WTC11 (cell line): ENCODE results near the gene MOSPD3. TPM values are rescaled to one million over a fixed set of nuclear protein-coding genes. Genes with fewer than 3 reads are reported as not detected.

Experiments
- ATAC-seq: fragments of 200-7000 bp; cut with Tn5 transposase; 2 replicates; pipeline ENCODE4 v1.10.0; 2021; ENCODE audit warnings: mild to moderate bottlenecking, moderate library complexity
- CTCF ChIA-PET: fragments of 300-600 bp; sonication (Branson Sonifier 250); formaldehyde crosslinking; loops from one replicate; lab custom pipeline; 2021; ENCODE audit warnings: antibody characterized with exemption; lab: Charles Lee
- POLR2A ChIA-PET: fragments of 350-600 bp; sonication (Branson Sonifier 250); formaldehyde crosslinking; loops from one replicate; lab custom pipeline; 2021; ENCODE audit warnings: antibody characterized with exemption; lab: Charles Lee
- DNase-seq: peaks from one replicate; pipeline ENCODE4 v3.0.0; 2021; ENCODE audit warnings: low spot score
- H3K27ac Mint-ChIP-seq: 2 replicates; pipeline ENCODE4 v1.8.0; 2021; ENCODE audit warnings: mixed read lengths
- H3K27me3 Mint-ChIP-seq: 2 replicates; pipeline ENCODE4 v1.8.0; 2021; ENCODE audit warnings: low read depth, mild to moderate bottlenecking, moderate library complexity, mixed read lengths
- H3K36me3 Mint-ChIP-seq: 2 replicates; pipeline ENCODE4 v1.8.0; 2021; ENCODE audit warnings: mixed read lengths
- H3K4me1 Mint-ChIP-seq: 2 replicates; pipeline ENCODE4 v1.8.0; 2022; ENCODE audit warnings: mixed read lengths
- H3K4me3 Mint-ChIP-seq: 2 replicates; pipeline ENCODE4 v1.8.0; 2021; ENCODE audit warnings: mild to moderate bottlenecking, moderate library complexity, mixed read lengths
- H3K9me3 Mint-ChIP-seq: 2 replicates; pipeline ENCODE4 v1.8.0; 2021; ENCODE audit warnings: mixed read lengths
- CREM ChIP-seq: sonication (generic); formaldehyde crosslinking; IDR thresholded peaks from 2 replicates; pipeline ENCODE4 v1.8.1; 2022; ENCODE audit warnings: mild to moderate bottlenecking, missing genetic modification reagents, moderate library complexity
- ELF4 ChIP-seq: sonication (generic); formaldehyde crosslinking; IDR thresholded peaks from 2 replicates; pipeline ENCODE4 v1.8.1; 2022; ENCODE audit warnings: low read depth, mild to moderate bottlenecking, moderate library complexity, missing genetic modification reagents
- IRF2 ChIP-seq: sonication (generic); formaldehyde crosslinking; IDR thresholded peaks from 2 replicates; pipeline ENCODE4 v1.8.0; 2022; ENCODE audit warnings: low read depth, missing genetic modification reagents, borderline replicate concordance
- KAT7 ChIP-seq: sonication (generic); formaldehyde crosslinking; IDR thresholded peaks from 2 replicates; pipeline ENCODE4 v1.8.1; 2023; ENCODE audit warnings: missing genetic modification reagents, mild to moderate bottlenecking, borderline replicate concordance
- MXD4 ChIP-seq: fragments of 250-450 bp; sonication (Bioruptor Pico); IDR thresholded peaks from 2 replicates; pipeline ENCODE4 v1.8.0; 2021; ENCODE audit warnings: mild to moderate bottlenecking, moderate library complexity, borderline replicate concordance
- NFATC4 ChIP-seq: fragments of 250-450 bp; sonication (Bioruptor Pico); IDR thresholded peaks from 2 replicates; pipeline ENCODE4 v1.9.0; 2021; ENCODE audit warnings: mild to moderate bottlenecking
- TCF7 ChIP-seq: sonication (generic); formaldehyde crosslinking; IDR thresholded peaks from 2 replicates; pipeline ENCODE4 v1.8.0; 2022; ENCODE audit warnings: mild to moderate bottlenecking, low read depth, missing genetic modification reagents, moderate library complexity
- TP53 ChIP-seq: sonication (generic); formaldehyde crosslinking; IDR thresholded peaks from 2 replicates; pipeline ENCODE4 v1.8.1; 2023; ENCODE audit warnings: mild to moderate bottlenecking, missing genetic modification reagents
- ZNF671 ChIP-seq: fragments of 250-450 bp; sonication (Bioruptor Pico); IDR thresholded peaks from 2 replicates; pipeline ENCODE4 v1.8.0; 2021; ENCODE audit warnings: mild to moderate bottlenecking
- total RNA-seq: library from RNA; stranded (reverse); gene quantifications from 3 replicates; pipeline ENCODE4 v1.2.3, GENCODE V29; 2021
- TF ChIP-seq, protein P1 (sequence below): sonication (generic); formaldehyde crosslinking; conservative IDR thresholded peaks from 2 replicates; pipeline ENCODE4 v1.8.1; 2023; ENCODE audit warnings: mild to moderate bottlenecking, low read depth, missing genetic modification reagents, moderate library complexity
- TF ChIP-seq, protein P2 (sequence below): fragments of 250-450 bp; sonication (Bioruptor Pico); IDR thresholded peaks from 2 replicates; pipeline ENCODE4 v1.8.0; 2021; ENCODE audit warnings: mild to moderate bottlenecking
- TF ChIP-seq, protein P3 (sequence below): sonication (generic); formaldehyde crosslinking; IDR thresholded peaks from 2 replicates; pipeline ENCODE4 v1.8.1; 2023; ENCODE audit warnings: mild to moderate bottlenecking, missing genetic modification reagents, moderate library complexity
- TF ChIP-seq, protein P4 (sequence below): sonication (generic); formaldehyde crosslinking; IDR thresholded peaks from 2 replicates; pipeline ENCODE4 v1.8.0; 2022; ENCODE audit warnings: mild to moderate bottlenecking, missing genetic modification reagents
- TF ChIP-seq, protein P5 (sequence below): fragments of 250-450 bp; sonication (Bioruptor Pico); IDR thresholded peaks from 2 replicates; pipeline ENCODE4 v1.9.0; 2021; ENCODE audit warnings: mild to moderate bottlenecking, borderline replicate concordance

The MOSPD3 gene
- total RNA-seq, 1 experiment from 2014 or later, result 21.9 TPM

DNA sequence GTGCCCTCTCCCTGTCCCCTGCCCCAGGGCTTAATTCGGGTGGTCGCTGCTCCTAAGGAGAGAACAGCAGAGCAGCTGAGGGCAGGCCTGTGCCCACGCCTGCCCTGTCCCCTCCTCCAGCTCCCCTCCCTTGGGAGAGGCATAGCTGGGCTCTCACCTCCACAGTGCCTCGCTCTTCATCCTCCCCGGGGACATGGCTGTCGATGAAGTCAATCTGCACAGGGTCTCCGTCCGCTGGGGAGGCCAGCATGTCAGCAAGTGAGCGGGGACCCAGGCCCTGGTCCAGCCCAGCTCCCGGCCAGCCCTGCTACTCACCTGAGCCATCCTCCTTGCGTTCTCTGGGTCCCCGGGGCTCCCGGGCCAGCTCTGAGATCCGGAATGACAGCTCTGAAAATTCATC is 34.8 kb upstream of the MOSPD3 start (continued):
- TF ChIP-seq IRF2 (CRISPR knock-in tag), result no peak
- TF ChIP-seq MXD4 (CRISPR knock-in tag), result no peak

DNA sequence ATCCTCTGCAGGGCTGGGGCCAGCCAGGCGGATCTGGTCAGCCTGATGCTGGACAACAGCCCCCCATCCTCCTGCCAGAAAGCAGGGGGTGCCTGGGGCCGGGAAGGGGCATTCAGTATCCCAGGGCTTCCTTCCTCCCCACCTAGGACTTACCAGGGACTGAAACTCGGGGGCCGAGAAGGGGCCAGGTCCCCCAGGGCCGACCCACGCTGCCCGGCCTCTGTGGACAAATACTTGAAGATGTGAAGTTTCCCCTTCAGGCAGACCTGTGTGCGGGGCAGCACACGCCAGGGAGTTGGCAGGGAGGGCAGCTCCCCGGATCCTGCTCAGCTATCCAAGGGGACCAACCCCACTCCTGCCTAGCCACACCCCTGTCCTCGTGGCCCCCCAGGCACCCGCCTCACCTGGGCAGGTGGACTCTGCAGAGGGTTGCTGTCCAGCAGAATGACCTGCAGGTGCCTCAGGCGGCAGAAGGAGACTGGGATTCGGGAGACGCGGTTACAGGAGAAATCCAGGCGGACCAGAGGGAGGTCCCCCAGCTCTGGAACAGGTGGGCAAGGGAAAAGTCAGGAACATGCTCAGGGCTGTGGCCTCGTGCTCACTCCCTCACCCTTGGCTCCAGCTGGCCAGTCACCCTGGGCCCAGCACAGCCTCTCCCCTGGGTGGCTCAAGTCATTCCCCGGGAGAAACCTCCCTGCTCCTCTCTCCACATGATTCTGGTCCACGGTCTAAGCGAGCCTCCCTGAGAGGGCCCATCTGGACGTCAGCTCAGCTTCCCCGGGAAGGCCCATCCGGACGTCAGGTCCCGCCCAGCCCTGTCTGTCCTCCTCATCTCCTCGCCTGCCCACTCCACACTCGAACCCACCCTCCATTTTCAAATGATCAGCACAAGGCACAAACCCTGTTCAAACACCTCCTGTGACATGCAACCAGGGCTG is 33.8 kb upstream of the MOSPD3 start:
- Mint-ChIP-seq H3K27ac (no peak overlapping the region), H3K4me1 (peaks cover 9% of the 10 kb centered on the region), H3K27me3 (no peaks in the 10 kb centered on the region), H3K9me3 (no peaks in the 10 kb centered on the region), H3K4me3 (no peak overlapping the region), H3K36me3 (peaks cover 7% of the 10 kb centered on the region; the same call in 1 of the 2 replicates)
- TF ChIP-seq, protein P1, sequence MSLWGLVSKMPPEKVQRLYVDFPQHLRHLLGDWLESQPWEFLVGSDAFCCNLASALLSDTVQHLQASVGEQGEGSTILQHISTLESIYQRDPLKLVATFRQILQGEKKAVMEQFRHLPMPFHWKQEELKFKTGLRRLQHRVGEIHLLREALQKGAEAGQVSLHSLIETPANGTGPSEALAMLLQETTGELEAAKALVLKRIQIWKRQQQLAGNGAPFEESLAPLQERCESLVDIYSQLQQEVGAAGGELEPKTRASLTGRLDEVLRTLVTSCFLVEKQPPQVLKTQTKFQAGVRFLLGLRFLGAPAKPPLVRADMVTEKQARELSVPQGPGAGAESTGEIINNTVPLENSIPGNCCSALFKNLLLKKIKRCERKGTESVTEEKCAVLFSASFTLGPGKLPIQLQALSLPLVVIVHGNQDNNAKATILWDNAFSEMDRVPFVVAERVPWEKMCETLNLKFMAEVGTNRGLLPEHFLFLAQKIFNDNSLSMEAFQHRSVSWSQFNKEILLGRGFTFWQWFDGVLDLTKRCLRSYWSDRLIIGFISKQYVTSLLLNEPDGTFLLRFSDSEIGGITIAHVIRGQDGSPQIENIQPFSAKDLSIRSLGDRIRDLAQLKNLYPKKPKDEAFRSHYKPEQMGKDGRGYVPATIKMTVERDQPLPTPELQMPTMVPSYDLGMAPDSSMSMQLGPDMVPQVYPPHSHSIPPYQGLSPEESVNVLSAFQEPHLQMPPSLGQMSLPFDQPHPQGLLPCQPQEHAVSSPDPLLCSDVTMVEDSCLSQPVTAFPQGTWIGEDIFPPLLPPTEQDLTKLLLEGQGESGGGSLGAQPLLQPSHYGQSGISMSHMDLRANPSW (CRISPR knock-in tag), result no peak
- TF ChIP-seq, protein P2, sequence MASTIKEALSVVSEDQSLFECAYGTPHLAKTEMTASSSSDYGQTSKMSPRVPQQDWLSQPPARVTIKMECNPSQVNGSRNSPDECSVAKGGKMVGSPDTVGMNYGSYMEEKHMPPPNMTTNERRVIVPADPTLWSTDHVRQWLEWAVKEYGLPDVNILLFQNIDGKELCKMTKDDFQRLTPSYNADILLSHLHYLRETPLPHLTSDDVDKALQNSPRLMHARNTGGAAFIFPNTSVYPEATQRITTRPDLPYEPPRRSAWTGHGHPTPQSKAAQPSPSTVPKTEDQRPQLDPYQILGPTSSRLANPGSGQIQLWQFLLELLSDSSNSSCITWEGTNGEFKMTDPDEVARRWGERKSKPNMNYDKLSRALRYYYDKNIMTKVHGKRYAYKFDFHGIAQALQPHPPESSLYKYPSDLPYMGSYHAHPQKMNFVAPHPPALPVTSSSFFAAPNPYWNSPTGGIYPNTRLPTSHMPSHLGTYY (CRISPR knock-in tag), result no peak
- TF ChIP-seq ZNF671 (no peak), CREM (CRISPR knock-in tag) (no peak), KAT7 (CRISPR knock-in tag) (no peak), TCF7 (CRISPR knock-in tag) (no peak), TP53 (CRISPR knock-in tag) (no peak), MXD4 (CRISPR knock-in tag) (no peak), NFATC4 (CRISPR knock-in tag) (no peak), ELF4 (CRISPR knock-in tag) (no peak)
- TF ChIP-seq, protein P3, sequence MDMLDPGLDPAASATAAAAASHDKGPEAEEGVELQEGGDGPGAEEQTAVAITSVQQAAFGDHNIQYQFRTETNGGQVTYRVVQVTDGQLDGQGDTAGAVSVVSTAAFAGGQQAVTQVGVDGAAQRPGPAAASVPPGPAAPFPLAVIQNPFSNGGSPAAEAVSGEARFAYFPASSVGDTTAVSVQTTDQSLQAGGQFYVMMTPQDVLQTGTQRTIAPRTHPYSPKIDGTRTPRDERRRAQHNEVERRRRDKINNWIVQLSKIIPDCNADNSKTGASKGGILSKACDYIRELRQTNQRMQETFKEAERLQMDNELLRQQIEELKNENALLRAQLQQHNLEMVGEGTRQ (CRISPR knock-in tag), result no peak
- TF ChIP-seq, protein P4, sequence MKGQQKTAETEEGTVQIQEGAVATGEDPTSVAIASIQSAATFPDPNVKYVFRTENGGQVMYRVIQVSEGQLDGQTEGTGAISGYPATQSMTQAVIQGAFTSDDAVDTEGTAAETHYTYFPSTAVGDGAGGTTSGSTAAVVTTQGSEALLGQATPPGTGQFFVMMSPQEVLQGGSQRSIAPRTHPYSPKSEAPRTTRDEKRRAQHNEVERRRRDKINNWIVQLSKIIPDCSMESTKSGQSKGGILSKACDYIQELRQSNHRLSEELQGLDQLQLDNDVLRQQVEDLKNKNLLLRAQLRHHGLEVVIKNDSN, result no peak
- TF ChIP-seq, protein P5, sequence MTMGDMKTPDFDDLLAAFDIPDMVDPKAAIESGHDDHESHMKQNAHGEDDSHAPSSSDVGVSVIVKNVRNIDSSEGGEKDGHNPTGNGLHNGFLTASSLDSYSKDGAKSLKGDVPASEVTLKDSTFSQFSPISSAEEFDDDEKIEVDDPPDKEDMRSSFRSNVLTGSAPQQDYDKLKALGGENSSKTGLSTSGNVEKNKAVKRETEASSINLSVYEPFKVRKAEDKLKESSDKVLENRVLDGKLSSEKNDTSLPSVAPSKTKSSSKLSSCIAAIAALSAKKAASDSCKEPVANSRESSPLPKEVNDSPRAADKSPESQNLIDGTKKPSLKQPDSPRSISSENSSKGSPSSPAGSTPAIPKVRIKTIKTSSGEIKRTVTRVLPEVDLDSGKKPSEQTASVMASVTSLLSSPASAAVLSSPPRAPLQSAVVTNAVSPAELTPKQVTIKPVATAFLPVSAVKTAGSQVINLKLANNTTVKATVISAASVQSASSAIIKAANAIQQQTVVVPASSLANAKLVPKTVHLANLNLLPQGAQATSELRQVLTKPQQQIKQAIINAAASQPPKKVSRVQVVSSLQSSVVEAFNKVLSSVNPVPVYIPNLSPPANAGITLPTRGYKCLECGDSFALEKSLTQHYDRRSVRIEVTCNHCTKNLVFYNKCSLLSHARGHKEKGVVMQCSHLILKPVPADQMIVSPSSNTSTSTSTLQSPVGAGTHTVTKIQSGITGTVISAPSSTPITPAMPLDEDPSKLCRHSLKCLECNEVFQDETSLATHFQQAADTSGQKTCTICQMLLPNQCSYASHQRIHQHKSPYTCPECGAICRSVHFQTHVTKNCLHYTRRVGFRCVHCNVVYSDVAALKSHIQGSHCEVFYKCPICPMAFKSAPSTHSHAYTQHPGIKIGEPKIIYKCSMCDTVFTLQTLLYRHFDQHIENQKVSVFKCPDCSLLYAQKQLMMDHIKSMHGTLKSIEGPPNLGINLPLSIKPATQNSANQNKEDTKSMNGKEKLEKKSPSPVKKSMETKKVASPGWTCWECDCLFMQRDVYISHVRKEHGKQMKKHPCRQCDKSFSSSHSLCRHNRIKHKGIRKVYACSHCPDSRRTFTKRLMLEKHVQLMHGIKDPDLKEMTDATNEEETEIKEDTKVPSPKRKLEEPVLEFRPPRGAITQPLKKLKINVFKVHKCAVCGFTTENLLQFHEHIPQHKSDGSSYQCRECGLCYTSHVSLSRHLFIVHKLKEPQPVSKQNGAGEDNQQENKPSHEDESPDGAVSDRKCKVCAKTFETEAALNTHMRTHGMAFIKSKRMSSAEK, result no peak
- CTCF ChIA-PET, result interaction anchor here (0.9 kb wide), 1 partner anchor 18 kb away, joined by 3 read pairs; no protein-coding TSS in a partner anchor
- POLR2A ChIA-PET, result interaction anchor here (1.3 kb wide), 1 partner anchor 24 kb away, joined by 3 read pairs; the partner anchor contains the start of gene PCOLCE
- DNase-seq (no peak), ATAC-seq (no peak)
